K562 (cell line): ENCODE results near the gene GUK1. TPM values are rescaled to one million over a fixed set of nuclear protein-coding genes. Genes with fewer than 3 reads are reported as not detected.

Experiments used
- BDP1 ChIP-seq: IDR thresholded peaks from 3 replicates; pipeline ENCODE4 v1.6.1; 2011; ENCODE audit not compliant: insufficient read length, insufficient read depth
- CHD1 ChIP-seq: fragments of 200-600 bp; sonication (generic); IDR thresholded peaks from one replicate; pipeline ENCODE4 v1.6.1; 2012; ENCODE audit warnings: mild to moderate bottlenecking, moderate library complexity, low read length, inconsistent platforms
- EWSR1 ChIP-seq: fragments of 450-650 bp; IDR thresholded peaks from 2 replicates; pipeline ENCODE4 v1.6.1; 2018; ENCODE audit warnings: borderline replicate concordance, mild to moderate bottlenecking, low read depth, moderate library complexity; ENCODE audit not compliant: partially characterized antibody
- HINFP ChIP-seq: fragments of 450-650 bp; conservative IDR thresholded peaks from 2 replicates; pipeline ENCODE4 v1.6.1; 2016; ENCODE audit warnings: missing genetic modification characterization, low read depth, mild to moderate bottlenecking, control low read depth, missing compliant biosample characterization
- HOMEZ ChIP-seq: fragments of 250-450 bp; sonication (Bioruptor Pico); IDR thresholded peaks from 2 replicates; pipeline ENCODE4 v1.4.0; 2020; ENCODE audit warnings: mild to moderate bottlenecking, moderate library complexity
- KHSRP ChIP-seq: fragments of 450-650 bp; IDR thresholded peaks from 2 replicates; pipeline ENCODE4 v1.6.1; 2017
- L3MBTL2 ChIP-seq: fragments of 450-650 bp; IDR thresholded peaks from 2 replicates; pipeline ENCODE4 v1.6.1; 2016; ENCODE audit warnings: mild to moderate bottlenecking, moderate library complexity
- MYC ChIP-seq, 2 experiments: fragments of 250-450 bp in 1 of 2; sonication (Bioruptor Pico) in 1 of 2; IDR thresholded peaks; 2 replicates each; pipeline versions ENCODE4 v1.5.1 to v1.6.1; 2012 to 2021; ENCODE audit warnings: low read depth in 2 of 2, borderline replicate concordance in 1 of 2, improper control_type of control experiment in 1 of 2, low read length in 1 of 2, mild to moderate bottlenecking in 1 of 2, moderate library complexity in 1 of 2
- NCOA4 ChIP-seq: fragments of 450-650 bp; IDR thresholded peaks from 2 replicates; pipeline ENCODE4 v1.6.1; 2018; ENCODE audit warnings: mild to moderate bottlenecking; ENCODE audit not compliant: partially characterized antibody
- NFIC ChIP-seq: fragments of 450-650 bp; IDR thresholded peaks from 2 replicates; pipeline ENCODE4 v1.6.1; 2017; ENCODE audit warnings: mild to moderate bottlenecking, inconsistent platforms
- NKRF ChIP-seq: fragments of 450-650 bp; IDR thresholded peaks from 2 replicates; pipeline ENCODE4 v1.6.1; 2016; ENCODE audit warnings: borderline replicate concordance
- SETDB1 ChIP-seq: IDR thresholded peaks from one replicate; pipeline ENCODE4 v1.6.1; 2012; ENCODE audit warnings: low read length, control low read depth, inconsistent platforms
- SRSF3 ChIP-seq: fragments of 200-400 bp; formaldehyde crosslinking; IDR thresholded peaks from 2 replicates; pipeline ENCODE4 v1.6.1; 2016; ENCODE audit warnings: mild to moderate bottlenecking, low read length, moderate library complexity; ENCODE audit not compliant: insufficient read depth
- TOE1 ChIP-seq, 2 experiments: fragments of 450-650 bp in 1 of 2; sonication (generic) in 1 of 2; formaldehyde crosslinking in 1 of 2; IDR thresholded peaks; 2 replicates each; pipeline versions ENCODE4 v1.7.1 to v1.8.0; 2016 to 2022; ENCODE audit warnings: borderline replicate concordance in 2 of 2, mild to moderate bottlenecking in 2 of 2, antibody characterized with exemption in 1 of 2, inconsistent platforms in 1 of 2, low read depth in 1 of 2, missing genetic modification reagents in 1 of 2, moderate library complexity in 1 of 2
- ZNF146 ChIP-seq: IDR thresholded peaks from one replicate; pipeline ENCODE4 v1.6.1; 2018; ENCODE audit warnings: missing compliant biosample characterization; ENCODE audit not compliant: unreplicated experiment
- ZNF280A ChIP-seq: fragments of 450-650 bp; IDR thresholded peaks from 2 replicates; pipeline ENCODE4 v1.6.1; 2018; ENCODE audit warnings: mild to moderate bottlenecking, low read depth; ENCODE audit not compliant: partially characterized antibody
- ZNF3 ChIP-seq: fragments of 250-450 bp; sonication (Bioruptor Pico); IDR thresholded peaks from 2 replicates; pipeline ENCODE4 v1.5.0; 2021; ENCODE audit warnings: mild to moderate bottlenecking, moderate library complexity
- ZNF408 ChIP-seq: fragments of 250-450 bp; sonication (Bioruptor Pico); IDR thresholded peaks from 2 replicates; pipeline ENCODE4 v1.4.0; 2020; ENCODE audit warnings: low read depth, mild to moderate bottlenecking, moderate library complexity
- ZNF436 ChIP-seq: fragments of 250-450, 450-650 bp; sonication (Bioruptor Pico); formaldehyde crosslinking; IDR thresholded peaks from 2 replicates; pipeline ENCODE4 v1.7.0; 2020; ENCODE audit warnings: mild to moderate bottlenecking
- ZNF584 ChIP-seq: fragments of 200-800 bp; sonication (Bioruptor generic); IDR thresholded peaks from 2 replicates; pipeline ENCODE4 v1.6.1; 2016; ENCODE audit warnings: low read depth, mild to moderate bottlenecking, missing genetic modification characterization, missing compliant biosample characterization
- ZNF778 ChIP-seq: fragments of 450-650 bp; formaldehyde crosslinking; IDR thresholded peaks from 2 replicates; pipeline ENCODE4 v1.4.0; 2020; ENCODE audit warnings: mild to moderate bottlenecking, moderate library complexity
- polyA plus RNA-seq, 8 experiments: library from polyadenylated mRNA; depleted of rRNA in 4 of 8; stranded (reverse) in 5 of 8; unstranded in 3 of 8; fragments of >200 nt; fragmentation: Nextera tagmentation in 2 of 8; fragmentation: Illumina TruSeq in 1 of 8; extraction: Ambion mirVana in 2 of 8; extraction: Trizol in 1 of 8; gene quantifications; 2 replicates each; pipeline versions ENCODE4 v1.2.1 to v1.2.3, GENCODE V29; 2011 to 2014; ENCODE audit warnings: inconsistent platforms in 1 of 8, missing spikeins in 1 of 8
- total RNA-seq, 7 experiments: library from RNA; depleted of rRNA in 6 of 7; stranded (reverse); fragments of >200 nt in 6 of 7; fragmentation: Illumina TruSeq in 2 of 7; extraction: Trizol in 2 of 7; gene quantifications; 2 replicates each; pipeline versions ENCODE4 v1.2.1 to v1.2.3, GENCODE V29; 2011 to 2021; ENCODE audit warnings: low replicate concordance in 1 of 7

GUK1 gene
- total and polyA plus RNA-seq, 9 of the 15 experiments (the other 6 are each of a cell fraction or from before 2014, with no cell fraction given) = 7.0 to 331 (median 132) TPM

- no peak for TF ChIP-seq HOMEZ (CRISPR knock-in tag)
- TF ChIP-seq ZNF778 (CRISPR knock-in tag) = no peak
- no peak for TF ChIP-seq SRSF3
- no peak for TF ChIP-seq ZNF3
- TF ChIP-seq SETDB1 = no peak
- TF ChIP-seq L3MBTL2 = no peak
- TF ChIP-seq HINFP (tag) = no peak
- no peak for TF ChIP-seq ZNF280A
- no peak for TF ChIP-seq BDP1
- no peak for TF ChIP-seq MYC (IDR thresholded peaks at IDR 0.05; ENCODE audit: low read depth, low read length)
- TF ChIP-seq MYC (CRISPR knock-in tag; IDR thresholded peaks at IDR 0.05; ENCODE audit: borderline replicate concordance, low read depth) = no peak
- no peak for TF ChIP-seq NKRF
- no peak for TF ChIP-seq EWSR1
- TF ChIP-seq ZNF436 (CRISPR knock-in tag) = no peak
- TF ChIP-seq ZNF146 = no peak
- TF ChIP-seq NCOA4 = no peak
- TF ChIP-seq CHD1 = peak; percentile 65
- TF ChIP-seq NFIC = peak; percentile 83
- TF ChIP-seq ZNF584 (CRISPR knock-in tag) = no peak
- TF ChIP-seq ZNF408 (CRISPR knock-in tag) = no peak
- no peak for TF ChIP-seq KHSRP
- TF ChIP-seq TOE1 (IDR thresholded peaks at IDR 0.05; ENCODE audit: borderline replicate concordance) = no peak
- no peak for TF ChIP-seq TOE1 (CRISPR knock-in tag; IDR thresholded peaks at IDR 0.05; ENCODE audit: borderline replicate concordance, low read depth)
Observed at GRCh38 chr1:228141226-228142044, 1.4 kb downstream of the GUK1 start (continued).
